A549 (cell line): ENCODE results near the gene RPL4.

Experiments
- CTCF ChIP-seq: fragments of >200 bp; sonication (Bioruptor Twin); formaldehyde crosslinking; IDR thresholded peaks from 3 replicates; pipeline ENCODE4 v1.5.1; 2016
- EP300 ChIP-seq, 2 experiments: fragments of >200 bp; sonication (Bioruptor Twin); formaldehyde crosslinking; IDR thresholded peaks; 2 replicates in 1 of 2; 3 replicates in 1 of 2; pipeline ENCODE4 v1.6.1; 2016 to 2017
- MAX ChIP-seq: IDR thresholded peaks from 2 replicates; pipeline ENCODE4 v1.6.1; 2012
- RAD21 ChIP-seq, 2 experiments: fragments of >200 bp in 1 of 2; sonication (Bioruptor Twin) in 1 of 2; formaldehyde crosslinking in 1 of 2; IDR thresholded peaks in 1 of 2; conservative IDR thresholded peaks in 1 of 2; 2 replicates in 1 of 2; 3 replicates in 1 of 2; pipeline ENCODE4 v1.6.1; 2012 to 2018; ENCODE audit warnings: inconsistent platforms in 1 of 2
- RARB ChIP-seq: fragments of 250-450 bp; sonication (Bioruptor Pico); IDR thresholded peaks from 2 replicates; pipeline ENCODE4 v1.8.0; 2021; ENCODE audit warnings: mild to moderate bottlenecking, moderate library complexity

- TF ChIP-seq RAD21 (conservative IDR thresholded peaks at IDR 0.05 in 1 of 2, IDR thresholded peaks at IDR 0.05 in 1 of 2), result no peak
- no peak for TF ChIP-seq EP300 (IDR thresholded peaks at IDR 0.05)
- TF ChIP-seq CTCF, result no peak
- no peak for TF ChIP-seq MAX
- no peak for TF ChIP-seq RARB (CRISPR knock-in tag)
Measured at GRCh38 chr15:66462627-66463026, 42.0 kb downstream of the RPL4 start.
